GM18508 (cell line): Measurements from ENCODE around the gene MON1B.
"Not testable (repeated sequence)": the region's sequence is repeated elsewhere in the genome, so short reads cannot be mapped to it uniquely, and the experiment has no call there.

Experiments
- ATAC-seq: cut with Tn5 transposase; IDR thresholded peaks from one replicate; pipeline ENCODE4 v1.9.1; 2021; ENCODE audit warnings: moderate number of reproducible peaks; ENCODE audit not compliant: insufficient read depth, unreplicated experiment

MON1B gene

GRCh38 chr16:77190478-77191258 is at the start of gene MON1B:
MON1B (plus strand) TSS chr16:77191190; CDS start chr16:77191486, 296 bp downstream.
- peak; percentile 91 for ATAC-seq

GRCh38 chr16:77143364-77143763 is 47.6 kb upstream of the MON1B start:
- no peak for ATAC-seq

- no peak for ATAC-seq
These were observed 42.9 kb upstream of the MON1B start for GRCh38 chr16:77148121-77148520.

- no peak for ATAC-seq
These were observed 33.5 kb upstream of the MON1B start for GRCh38 chr16:77157346-77158058.

GRCh38 chr16:77158293-77158692 is 32.7 kb upstream of the MON1B start:
- no peak for ATAC-seq

- no peak for ATAC-seq
These were observed 26.0 kb upstream of the MON1B start for GRCh38 chr16:77165006-77165405.

GRCh38 chr16:77165536-77166236 is 25.3 kb upstream of the MON1B start:
- ATAC-seq: not testable (repeated sequence)

GRCh38 chr16:77166726-77167125 is 24.3 kb upstream of the MON1B start:
- ATAC-seq: no peak

GRCh38 chr16:77168901-77169300 is 22.1 kb upstream of the MON1B start:
- no peak for ATAC-seq

GRCh38 chr16:77169650-77170236 is 21.2 kb upstream of the MON1B start:
- ATAC-seq: no peak

GRCh38 chr16:77170805-77171204 is 20.2 kb upstream of the MON1B start:
- no peak for ATAC-seq

GRCh38 chr16:77171745-77172635 is 19.0 kb upstream of the MON1B start:
- ATAC-seq: peak; percentile 78

GRCh38 chr16:77172951-77173350 is 18.0 kb upstream of the MON1B start:
- no peak for ATAC-seq

- no peak for ATAC-seq
These were observed 7.9 kb upstream of the MON1B start for GRCh38 chr16:77183137-77183536.

- ATAC-seq: not testable (repeated sequence)
These were observed 4.7 kb upstream of the MON1B start for GRCh38 chr16:77186298-77186697.

- no peak for ATAC-seq
These were observed 856 bp upstream of the MON1B start for GRCh38 chr16:77190190-77190477.

- ATAC-seq: no peak
These were observed 424 bp downstream of the MON1B start for GRCh38 chr16:77191259-77191969.

GRCh38 chr16:77193377-77193776 is 2.4 kb downstream of the MON1B start:
- no peak for ATAC-seq
